Smooth muscle cell of the brain vasculature (primary cell): ENCODE measurements around the gene ZBTB17.
"Not testable (repeated sequence)": the region's sequence is repeated elsewhere in the genome, so short reads cannot be mapped to it uniquely, and the experiment has no call there.

Experiments used
- DNase-seq: peaks from one replicate; pipeline ENCODE4 v3.0.0-alpha.2; 2012; ENCODE audit warnings: low read depth, low spot score

ZBTB17 gene

DNA sequence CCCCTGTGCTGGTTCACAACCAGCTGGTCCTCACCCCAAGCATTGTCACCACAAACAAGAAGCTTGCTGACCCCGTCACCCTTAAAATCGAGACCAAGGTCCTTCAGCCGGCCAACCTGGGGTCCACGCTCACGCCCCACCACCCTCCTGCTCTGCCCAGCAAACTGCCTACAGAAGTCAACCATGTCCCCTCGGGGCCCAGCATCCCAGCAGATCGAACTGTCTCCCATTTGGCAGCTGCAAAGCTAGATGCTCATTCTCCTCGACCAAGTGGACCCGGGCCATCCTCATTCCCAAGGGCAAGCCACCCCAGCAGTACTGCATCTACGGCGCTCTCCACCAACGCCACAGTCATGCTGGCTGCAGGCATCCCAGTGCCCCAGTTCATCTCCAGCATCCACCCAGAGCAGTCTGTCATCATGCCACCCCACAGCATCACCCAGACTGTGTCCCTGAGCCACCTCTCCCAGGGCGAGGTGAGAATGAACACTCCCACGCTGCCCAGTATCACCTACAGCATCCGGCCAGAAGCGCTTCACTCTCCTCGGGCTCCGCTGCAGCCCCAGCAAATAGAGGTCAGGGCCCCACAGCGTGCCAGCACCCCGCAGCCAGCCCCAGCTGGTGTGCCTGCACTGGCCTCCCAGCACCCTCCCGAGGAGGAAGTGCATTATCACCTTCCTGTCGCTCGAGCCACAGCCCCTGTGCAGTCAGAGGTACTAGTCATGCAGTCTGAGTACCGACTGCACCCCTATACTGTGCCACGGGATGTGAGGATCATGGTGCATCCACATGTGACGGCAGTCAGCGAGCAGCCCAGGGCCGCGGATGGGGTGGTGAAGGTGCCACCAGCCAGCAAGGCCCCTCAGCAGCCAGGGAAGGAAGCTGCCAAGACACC lies 40.6 kb downstream of the ZBTB17 start:
- DNase-seq, result no peak

DNA sequence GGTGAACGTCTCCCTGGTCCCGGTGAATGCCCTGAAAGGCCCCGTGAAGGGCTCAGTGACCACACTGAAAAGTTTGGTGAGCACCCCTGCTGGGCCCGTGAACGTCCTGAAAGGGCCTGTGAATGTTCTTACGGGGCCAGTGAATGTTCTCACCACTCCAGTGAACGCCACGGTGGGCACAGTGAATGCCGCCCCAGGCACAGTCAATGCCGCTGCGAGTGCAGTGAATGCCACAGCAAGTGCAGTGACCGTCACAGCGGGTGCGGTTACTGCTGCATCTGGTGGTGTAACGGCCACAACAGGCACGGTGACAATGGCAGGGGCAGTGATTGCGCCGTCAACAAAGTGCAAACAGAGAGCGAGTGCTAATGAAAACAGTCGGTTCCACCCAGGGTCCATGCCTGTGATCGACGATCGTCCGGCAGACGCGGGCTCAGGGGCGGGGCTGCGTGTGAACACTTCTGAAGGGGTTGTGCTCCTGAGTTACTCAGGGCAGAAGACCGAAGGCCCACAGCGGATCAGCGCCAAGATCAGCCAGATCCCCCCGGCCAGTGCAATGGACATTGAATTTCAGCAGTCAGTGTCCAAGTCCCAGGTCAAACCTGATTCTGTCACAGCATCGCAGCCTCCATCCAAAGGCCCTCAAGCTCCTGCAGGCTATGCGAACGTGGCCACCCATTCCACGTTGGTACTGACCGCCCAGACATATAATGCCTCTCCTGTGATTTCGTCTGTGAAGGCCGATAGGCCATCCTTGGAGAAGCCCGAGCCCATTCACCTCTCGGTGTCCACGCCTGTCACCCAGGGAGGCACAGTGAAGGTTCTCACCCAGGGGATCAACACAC lies 41.5 kb downstream of the ZBTB17 start:
- no peak for DNase-seq

DNA sequence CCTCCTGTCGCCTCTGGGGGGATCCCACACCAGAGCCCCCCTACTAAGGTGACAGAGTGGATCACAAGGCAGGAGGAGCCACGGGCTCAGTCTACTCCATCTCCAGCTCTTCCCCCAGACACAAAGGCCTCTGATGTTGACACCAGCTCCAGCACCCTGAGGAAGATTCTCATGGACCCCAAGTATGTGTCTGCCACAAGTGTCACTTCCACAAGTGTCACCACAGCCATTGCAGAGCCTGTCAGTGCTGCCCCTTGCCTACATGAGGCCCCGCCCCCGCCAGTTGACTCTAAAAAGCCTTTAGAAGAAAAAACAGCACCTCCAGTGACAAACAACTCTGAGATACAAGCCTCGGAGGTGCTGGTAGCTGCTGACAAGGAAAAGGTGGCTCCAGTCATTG lies 42.2 kb downstream of the ZBTB17 start:
- DNase-seq, result no peak

DNA sequence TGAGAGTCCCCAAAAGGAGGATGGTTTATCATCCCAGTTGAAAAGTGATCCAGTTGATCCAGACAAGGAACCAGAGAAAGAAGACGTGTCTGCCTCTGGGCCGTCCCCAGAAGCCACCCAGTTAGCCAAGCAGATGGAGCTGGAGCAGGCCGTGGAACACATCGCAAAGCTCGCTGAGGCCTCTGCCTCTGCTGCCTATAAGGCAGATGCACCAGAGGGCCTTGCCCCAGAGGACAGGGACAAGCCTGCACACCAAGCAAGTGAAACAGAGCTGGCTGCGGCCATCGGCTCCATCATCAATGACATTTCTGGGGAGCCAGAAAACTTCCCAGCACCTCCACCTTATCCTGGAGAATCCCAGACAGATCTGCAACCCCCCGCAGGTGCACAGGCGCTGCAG lies 43.3 kb downstream of the ZBTB17 start:
- DNase-seq, result no peak

DNA sequence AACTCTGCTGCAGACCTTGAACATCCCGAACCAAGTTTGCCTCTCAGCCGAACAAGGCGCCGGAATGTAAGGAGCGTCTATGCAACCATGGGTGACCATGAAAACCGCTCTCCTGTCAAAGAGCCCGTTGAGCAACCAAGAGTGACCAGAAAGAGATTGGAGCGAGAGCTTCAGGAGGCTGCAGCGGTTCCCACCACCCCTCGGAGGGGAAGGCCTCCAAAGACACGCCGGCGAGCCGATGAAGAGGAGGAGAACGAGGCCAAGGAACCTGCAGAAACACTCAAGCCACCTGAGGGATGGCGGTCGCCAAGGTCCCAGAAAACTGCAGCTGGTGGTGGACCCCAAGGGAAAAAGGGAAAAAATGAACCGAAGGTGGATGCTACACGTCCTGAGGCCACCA lies 44.0 kb downstream of the ZBTB17 start:
- DNase-seq, result no peak

DNA sequence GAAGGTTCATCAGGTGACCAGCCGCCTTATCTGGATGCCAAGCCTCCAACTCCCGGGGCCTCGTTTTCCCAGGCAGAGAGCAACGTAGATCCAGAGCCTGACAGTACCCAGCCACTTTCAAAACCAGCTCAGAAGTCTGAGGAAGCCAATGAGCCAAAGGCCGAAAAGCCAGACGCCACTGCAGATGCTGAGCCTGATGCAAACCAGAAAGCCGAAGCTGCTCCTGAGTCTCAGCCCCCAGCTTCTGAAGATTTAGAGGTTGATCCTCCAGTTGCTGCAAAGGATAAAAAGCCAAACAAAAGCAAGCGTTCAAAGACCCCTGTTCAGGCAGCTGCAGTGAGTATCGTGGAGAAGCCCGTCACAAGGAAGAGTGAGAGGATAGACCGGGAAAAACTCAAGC lies 44.5 kb downstream of the ZBTB17 start:
- DNase-seq, result no peak

DNA sequence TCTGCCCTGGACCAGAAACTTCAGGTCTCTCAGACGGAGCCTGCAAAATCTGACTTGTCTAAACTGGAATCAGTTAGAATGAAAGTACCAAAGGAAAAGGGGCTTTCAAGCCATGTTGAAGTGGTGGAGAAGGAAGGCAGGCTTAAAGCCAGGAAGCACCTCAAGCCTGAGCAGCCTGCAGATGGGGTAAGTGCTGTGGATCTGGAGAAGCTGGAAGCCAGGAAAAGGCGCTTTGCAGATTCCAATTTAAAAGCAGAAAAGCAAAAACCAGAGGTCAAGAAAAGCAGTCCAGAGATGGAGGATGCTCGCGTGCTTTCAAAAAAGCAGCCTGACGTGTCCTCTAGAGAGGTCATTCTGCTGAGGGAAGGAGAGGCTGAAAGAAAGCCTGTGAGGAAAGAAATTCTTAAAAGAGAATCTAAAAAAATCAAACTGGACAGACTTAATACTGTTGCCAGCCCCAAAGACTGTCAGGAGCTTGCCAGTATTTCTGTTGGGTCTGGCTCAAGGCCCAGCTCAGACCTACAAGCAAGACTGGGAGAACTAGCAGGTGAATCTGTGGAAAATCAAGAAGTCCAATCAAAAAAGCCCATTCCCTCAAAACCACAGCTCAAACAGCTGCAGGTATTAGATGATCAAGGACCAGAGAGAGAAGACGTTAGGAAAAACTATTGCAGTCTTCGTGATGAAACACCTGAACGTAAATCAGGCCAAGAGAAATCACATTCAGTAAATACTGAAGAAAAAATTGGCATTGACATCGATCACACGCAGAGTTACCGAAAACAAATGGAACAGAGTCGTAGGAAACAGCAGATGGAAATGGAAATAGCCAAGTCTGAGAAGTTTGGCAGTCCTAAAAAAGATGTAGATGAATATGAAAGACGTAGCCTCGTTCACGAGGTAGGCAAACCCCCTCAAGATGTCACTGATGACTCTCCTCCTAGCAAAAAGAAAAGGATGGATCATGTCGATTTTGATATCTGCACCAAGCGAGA lies 46.6 kb downstream of the ZBTB17 start:
- no peak for DNase-seq

DNA sequence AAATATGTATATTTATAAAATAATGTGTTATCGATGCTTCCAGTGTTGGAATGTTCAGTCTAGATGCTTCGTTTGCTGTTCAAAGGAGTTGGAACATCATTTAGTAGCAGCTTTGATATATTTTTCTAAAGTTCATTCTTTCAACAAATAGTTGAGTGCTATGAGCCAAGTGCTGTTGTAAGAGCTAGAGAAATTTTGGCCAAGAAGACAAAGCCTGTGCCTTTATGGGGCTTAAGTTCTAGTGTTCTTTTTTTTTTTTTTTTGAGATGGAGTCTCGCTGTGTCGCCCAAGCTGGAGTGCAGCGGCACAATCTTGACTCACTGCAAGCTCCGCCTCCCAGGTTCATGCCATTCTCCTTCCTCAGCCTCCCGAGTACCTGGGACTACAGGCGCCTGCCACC lies 49.5 kb downstream of the ZBTB17 start:
- not testable (repeated sequence) for DNase-seq

DNA sequence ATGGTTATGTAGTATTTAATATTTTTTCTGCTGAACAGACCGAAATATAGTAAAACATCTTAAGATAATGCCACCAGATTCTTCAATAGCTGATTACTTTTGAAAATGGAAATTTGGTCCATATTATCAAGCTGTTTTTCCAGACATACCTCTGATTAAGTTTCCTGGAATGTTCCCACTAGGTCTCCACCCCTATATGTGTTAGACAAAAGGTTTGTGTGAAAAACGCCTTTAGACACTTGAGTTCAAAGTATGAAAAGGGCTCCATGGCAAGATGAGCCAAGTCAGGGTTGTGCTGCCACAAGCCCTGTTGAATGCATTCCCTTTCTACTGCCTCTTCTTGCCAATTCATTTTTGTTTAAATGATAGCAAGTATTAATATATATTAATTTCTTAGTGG lies 52.7 kb downstream of the ZBTB17 start:
- no peak for DNase-seq

DNA sequence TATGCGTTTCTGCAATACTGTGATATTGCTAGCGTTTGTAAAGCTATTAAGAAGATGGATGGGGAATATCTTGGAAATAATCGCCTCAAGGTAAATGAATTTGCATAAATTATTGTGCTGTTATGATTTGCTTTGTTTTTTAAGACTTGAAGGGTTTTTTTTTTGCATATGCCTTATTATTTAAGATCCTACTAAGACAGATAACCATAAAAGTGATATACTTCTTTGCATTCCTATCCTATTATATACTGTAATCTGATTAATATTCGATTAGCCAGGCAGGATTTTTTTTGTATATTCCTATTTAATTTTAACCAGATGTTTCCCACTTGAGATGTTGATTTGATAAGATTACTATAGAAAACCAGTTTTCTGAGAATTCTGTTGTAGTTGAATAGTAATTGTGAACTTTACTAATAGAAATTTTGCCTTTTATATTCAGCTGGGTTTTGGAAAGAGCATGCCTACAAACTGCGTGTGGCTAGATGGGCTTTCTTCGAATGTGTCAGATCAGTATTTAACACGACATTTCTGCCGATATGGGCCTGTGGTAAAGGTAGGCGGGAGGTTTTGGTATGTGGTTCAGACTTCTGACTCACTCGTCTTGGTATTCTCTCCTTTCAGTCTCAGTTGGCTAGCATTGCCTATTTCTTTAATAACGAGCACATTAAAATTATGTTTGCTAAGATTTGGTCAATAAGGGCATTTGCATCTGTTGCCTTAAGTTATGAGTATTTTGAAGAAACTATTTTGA lies 56.8 kb downstream of the ZBTB17 start:
- no peak for DNase-seq

DNA sequence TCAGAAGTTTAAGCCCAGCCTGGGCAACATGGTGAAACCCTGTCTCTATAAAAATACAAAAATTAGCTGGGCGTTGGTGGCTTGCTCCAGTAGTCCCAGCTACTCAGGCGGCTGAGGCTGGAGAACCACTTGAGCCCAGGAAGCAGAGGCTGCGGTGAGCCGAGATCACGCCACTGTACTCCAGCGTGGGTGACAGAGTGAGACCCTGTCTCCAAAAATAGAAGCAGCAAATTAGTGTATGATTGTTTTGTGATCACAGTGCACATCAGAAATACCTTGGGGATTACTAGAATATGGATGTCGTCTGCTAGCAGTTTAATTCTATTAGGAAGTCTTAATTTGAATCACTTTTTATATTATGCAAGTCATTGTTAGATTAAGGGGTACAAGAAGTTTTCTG lies 59.0 kb downstream of the ZBTB17 start:
- DNase-seq, result no peak

DNA sequence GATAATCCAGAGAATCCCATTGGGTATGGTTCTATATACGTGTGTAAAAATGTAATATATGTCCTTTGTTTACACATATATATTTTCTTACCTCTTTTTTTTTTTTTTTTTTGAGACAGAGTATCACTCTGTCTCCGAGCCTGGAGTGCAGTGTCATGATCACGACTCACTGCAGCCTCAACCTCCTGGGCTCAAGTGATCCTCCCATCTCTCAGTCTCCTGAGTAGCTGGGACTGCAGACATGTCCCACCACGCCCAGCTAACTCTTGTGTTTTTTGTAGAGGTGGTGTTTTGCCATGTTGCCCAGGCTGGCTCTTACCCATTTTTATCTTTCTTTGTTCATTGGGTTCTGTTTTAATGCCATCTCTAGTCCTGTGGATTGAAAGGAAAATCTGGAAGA lies 59.5 kb downstream of the ZBTB17 start:
- no peak for DNase-seq

DNA sequence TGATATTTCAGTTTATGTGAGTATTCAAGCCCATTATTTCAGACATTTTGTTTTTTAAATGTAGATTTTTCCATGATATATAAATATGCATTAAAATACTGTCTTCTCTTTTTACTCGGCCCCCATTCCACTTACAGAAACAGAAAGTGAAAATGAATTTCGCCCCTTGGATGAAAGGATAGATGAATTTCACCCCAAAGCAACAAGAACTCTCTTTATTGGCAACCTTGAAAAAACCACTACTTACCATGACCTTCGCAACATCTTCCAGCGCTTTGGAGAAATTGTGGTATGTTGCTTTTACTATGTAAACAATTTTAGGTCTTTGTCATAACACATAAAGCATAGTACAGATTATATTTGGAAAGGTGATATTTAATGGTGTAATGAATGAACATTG lies 59.9 kb downstream of the ZBTB17 start:
- DNase-seq, result no peak

DNA sequence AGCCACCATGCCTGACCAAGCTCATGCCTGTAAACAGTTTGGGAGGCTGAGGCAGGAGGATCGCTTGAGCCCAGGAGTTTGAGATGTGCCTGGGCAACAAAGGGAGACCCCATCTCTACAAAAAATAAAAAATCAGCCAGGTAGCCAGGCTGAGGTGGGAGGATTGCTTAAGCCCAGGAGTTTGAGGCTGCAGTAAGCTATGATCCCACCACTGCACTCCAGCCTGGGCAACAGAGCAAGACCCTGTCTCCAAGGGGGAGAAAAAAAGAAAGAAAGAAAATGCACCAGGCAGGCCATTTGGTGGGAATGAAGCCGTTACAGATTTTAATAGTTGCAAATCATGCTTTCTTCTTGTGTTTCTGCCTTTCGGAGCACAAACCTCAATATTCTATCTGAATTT lies 62.3 kb downstream of the ZBTB17 start:
- not testable (repeated sequence) for DNase-seq

DNA sequence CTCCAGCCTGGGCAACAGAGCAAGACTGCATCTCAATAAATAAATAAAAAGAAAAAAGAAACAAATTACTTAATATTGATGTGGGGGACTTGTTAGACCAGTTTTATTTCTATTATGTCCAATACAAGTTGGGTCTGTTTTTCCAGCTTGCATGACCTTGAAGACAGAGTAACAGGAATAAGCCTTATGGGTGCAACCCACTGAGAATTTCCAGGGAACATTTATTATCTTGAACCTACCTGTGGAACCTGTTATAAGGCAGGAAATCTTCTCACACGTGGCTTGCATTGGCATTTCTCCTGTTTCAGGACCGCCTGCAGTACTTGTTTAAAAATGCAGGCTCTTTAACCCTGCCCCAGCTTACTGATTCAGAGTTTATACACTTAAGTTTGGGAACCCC lies 64.0 kb downstream of the ZBTB17 start:
- no peak for DNase-seq

DNA sequence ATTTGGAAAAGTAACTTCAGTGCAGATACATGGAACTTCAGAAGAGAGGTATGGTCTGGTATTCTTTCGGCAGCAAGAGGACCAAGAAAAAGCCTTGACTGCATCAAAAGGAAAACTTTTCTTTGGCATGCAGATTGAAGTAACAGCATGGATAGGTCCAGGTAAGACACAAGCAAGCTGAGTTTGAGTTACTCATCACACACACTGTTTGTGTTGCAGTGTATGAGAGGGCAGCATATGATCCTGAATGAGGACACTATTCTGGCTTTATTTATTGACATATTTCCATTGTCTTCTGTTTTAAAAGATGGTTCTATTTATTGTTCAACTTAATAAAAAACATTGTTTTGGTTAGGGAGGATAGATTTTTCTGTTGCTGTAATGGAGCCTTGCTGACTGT lies 64.8 kb downstream of the ZBTB17 start:
- DNase-seq, result no peak

DNA sequence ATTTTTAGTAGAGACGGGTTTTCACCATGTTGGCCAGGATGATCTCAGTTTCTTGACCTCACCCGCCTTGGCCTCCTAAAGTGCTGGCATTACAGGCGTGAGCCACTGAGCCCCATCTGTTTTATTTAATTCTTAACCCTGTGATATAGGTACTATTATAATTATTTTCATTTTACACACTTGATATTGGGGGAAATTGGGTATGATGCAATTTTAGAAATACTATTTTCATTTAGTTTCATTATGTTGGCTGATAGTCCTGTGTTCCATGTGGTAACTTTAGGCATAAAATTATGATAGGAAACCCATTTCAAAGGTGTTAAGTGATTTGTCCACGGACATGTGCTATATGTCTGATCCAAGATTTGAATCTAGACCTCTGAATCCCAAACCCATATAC lies 67.3 kb downstream of the ZBTB17 start:
- no peak for DNase-seq

DNA sequence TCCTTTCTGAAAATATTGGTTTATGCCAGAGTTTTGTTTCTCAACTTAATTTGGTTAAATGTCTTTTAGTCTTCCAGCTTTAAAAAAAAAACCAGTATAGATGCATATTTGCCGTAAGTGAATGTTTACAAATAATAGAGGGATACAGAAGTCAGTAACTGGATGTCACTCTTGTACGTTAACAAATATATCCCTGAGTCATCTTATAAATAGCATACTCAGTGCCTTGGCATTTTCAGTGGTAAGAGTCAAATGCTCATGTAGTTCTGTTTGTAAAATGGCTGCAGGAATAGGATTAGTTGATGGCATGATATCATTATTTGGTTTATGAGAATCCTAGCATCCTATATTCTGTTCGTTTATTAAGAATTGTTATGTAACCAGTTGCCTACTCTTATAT lies 73.0 kb downstream of the ZBTB17 start:
- no peak for DNase-seq

DNA sequence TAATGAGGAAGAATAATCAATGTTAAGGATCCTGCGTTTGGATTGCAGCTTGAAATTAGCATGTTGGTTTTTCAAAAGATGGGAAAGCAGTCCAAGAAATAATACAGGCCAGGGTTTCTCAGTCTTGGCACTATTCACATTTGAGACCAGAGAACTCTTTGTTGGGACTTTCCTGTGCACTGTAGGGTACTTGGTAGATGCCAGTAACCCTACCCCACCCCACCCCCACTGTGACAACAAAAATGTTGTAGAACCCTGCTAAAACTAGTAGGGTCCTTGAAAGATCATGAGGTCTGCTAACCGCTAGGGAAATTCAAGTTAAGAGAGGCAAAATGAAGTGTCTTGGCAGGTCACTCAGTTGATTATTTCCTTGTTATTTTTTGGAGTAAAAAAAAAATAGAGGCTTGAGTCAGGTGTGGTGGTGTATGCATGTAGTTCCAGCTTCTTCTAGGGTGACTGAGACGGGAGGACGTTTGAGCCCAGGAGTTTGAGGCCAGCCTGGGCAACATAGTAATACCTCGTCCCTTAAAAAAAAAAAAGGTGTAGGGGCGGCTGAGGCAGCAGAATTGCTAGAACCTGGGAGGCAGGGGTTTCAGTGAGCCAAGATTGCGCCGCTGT lies 75.1 kb downstream of the ZBTB17 start:
- DNase-seq, result no peak

DNA sequence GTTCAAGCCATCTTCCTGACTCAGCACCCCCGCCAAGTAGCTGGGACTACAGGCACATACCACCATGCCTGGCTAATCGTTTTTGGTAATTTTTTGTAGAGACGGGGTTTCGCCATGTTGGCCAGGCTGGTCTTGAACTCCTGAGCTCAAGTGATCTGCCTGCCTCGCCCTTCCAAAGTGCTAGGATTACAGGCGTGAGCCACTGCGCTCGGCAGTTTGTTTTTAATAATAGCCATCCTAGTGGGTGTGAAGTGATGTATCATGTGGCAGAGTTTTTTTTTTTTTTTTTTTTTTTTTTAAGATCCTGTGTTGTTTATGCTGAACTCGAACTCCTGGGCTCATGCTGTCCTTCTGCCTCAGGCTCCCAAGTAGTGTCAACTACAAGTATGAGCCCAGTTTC lies 76.6 kb downstream of the ZBTB17 start:
- no peak for DNase-seq
